K562 (cell line): ENCODE measurements around the gene CYP4F12. TPM values are rescaled to one million over a fixed set of nuclear protein-coding genes. Genes with fewer than 3 reads are reported as not detected.

Source experiments
- EHMT2 ChIP-seq: fragments of 450-650 bp; IDR thresholded peaks from 2 replicates; pipeline ENCODE4 v1.6.1; 2018; ENCODE audit warnings: antibody characterized with exemption
- GABPB1 ChIP-seq: sonication (generic); formaldehyde crosslinking; IDR thresholded peaks from 2 replicates; pipeline ENCODE4 v1.8.0; 2022; ENCODE audit warnings: mild to moderate bottlenecking, missing genetic modification reagents
- KLF16 ChIP-seq: IDR thresholded peaks from 2 replicates; pipeline ENCODE4 v1.6.1; 2016; ENCODE audit warnings: antibody characterized with exemption
- MEIS2 ChIP-seq: fragments of 450-650 bp; IDR thresholded peaks from 2 replicates; pipeline ENCODE4 v1.6.1; 2014; ENCODE audit warnings: mild to moderate bottlenecking; ENCODE audit not compliant: partially characterized antibody
- PHF21A ChIP-seq: fragments of 450-650 bp; IDR thresholded peaks from 2 replicates; pipeline ENCODE4 v1.6.1; 2017; ENCODE audit warnings: low read depth, borderline replicate concordance
- RCOR1 ChIP-seq, 2 experiments: IDR thresholded peaks; 2 replicates each; pipeline ENCODE4 v1.6.1; 2012; ENCODE audit warnings: low read depth in 2 of 2, low read length in 2 of 2, borderline replicate concordance in 1 of 2, improper control_type of control experiment in 1 of 2
- STAG1 ChIP-seq: sonication (generic); formaldehyde crosslinking; IDR thresholded peaks from 2 replicates; pipeline ENCODE4 v1.5.0; 2020; ENCODE audit warnings: missing genetic modification reagents, borderline replicate concordance
- ZMIZ1 ChIP-seq, 2 experiments: fragments of 150-350 bp in 1 of 2; IDR thresholded peaks; 2 replicates each; pipeline ENCODE4 v1.6.1; 2012 to 2016; ENCODE audit warnings: low read depth in 2 of 2, low read length in 2 of 2, mild to moderate bottlenecking in 1 of 2, moderate library complexity in 1 of 2
- ZNF436 ChIP-seq: fragments of 250-450, 450-650 bp; sonication (Bioruptor Pico); formaldehyde crosslinking; IDR thresholded peaks from 2 replicates; pipeline ENCODE4 v1.7.0; 2020; ENCODE audit warnings: mild to moderate bottlenecking
- polyA plus RNA-seq, 8 experiments: library from polyadenylated mRNA; depleted of rRNA in 4 of 8; stranded (reverse) in 5 of 8; unstranded in 3 of 8; fragments of >200 nt; fragmentation: Nextera tagmentation in 2 of 8; fragmentation: Illumina TruSeq in 1 of 8; extraction: Ambion mirVana in 2 of 8; extraction: Trizol in 1 of 8; gene quantifications; 2 replicates each; pipeline versions ENCODE4 v1.2.1 to v1.2.3, GENCODE V29; 2011 to 2014; ENCODE audit warnings: inconsistent platforms in 1 of 8, missing spikeins in 1 of 8
- total RNA-seq, 7 experiments: library from RNA; depleted of rRNA in 6 of 7; stranded (reverse); fragments of >200 nt in 6 of 7; fragmentation: Illumina TruSeq in 2 of 7; extraction: Trizol in 2 of 7; gene quantifications; 2 replicates each; pipeline versions ENCODE4 v1.2.1 to v1.2.3, GENCODE V29; 2011 to 2021; ENCODE audit warnings: low replicate concordance in 1 of 7

The CYP4F12 gene
- total and polyA plus RNA-seq, 9 of the 15 experiments (the other 6 are each of a cell fraction or from before 2014, with no cell fraction given) = not detected

- TF ChIP-seq GABPB1 (CRISPR knock-in tag) = no peak
- TF ChIP-seq RCOR1 (IDR thresholded peaks at IDR 0.05; ENCODE audit: borderline replicate concordance in 1 of 2, low read depth in 2 of 2, low read length in 2 of 2) = peak in 1 of 2 experiments; percentile 58; a peak in 1 of 4 replicates
- TF ChIP-seq ZNF436 (CRISPR knock-in tag) = no peak
- peak; percentile 88; the same call in 1 of the 2 replicates for TF ChIP-seq STAG1 (CRISPR knock-in tag)
- TF ChIP-seq PHF21A = peak; percentile 88
- TF ChIP-seq KLF16 = peak; percentile 21; the same call in 1 of the 2 replicates
- peak; percentile 14 for TF ChIP-seq MEIS2
- TF ChIP-seq EHMT2 = peak; percentile 21; the same call in 1 of the 2 replicates
- no peak for TF ChIP-seq ZMIZ1 (IDR thresholded peaks at IDR 0.05; ENCODE audit: low read depth in 2 of 2, low read length in 2 of 2)
Measured at GRCh38 chr19:15629003-15629880, 43.6 kb upstream of the CYP4F12 start (continued).
